Spleen (tissue), 11 donors: Measurements from ENCODE around the gene FAM174B. TPM values are rescaled to one million over a fixed set of nuclear protein-coding genes. Genes with fewer than 3 reads are reported as not detected.
A peak's percentile ranks its signal among the peaks of the same experiment; 100 is the strongest.

Experiments used
- DNase-seq: peaks from one replicate; pipeline ENCODE4 v3.0.0-alpha.2; 2020
- H3K27ac ChIP-seq, 8 donors: fragments of 200-600 bp; sonication (generic) in 7 of 8; 1 replicate in 4 of 8; 2 replicates in 4 of 8; pipeline versions ENCODE4 v1.5.0 to v1.8.0; 2016 to 2021; ENCODE audit warnings: inconsistent platforms in 4 of 8, mild to moderate bottlenecking in 4 of 8, moderate library complexity in 1 of 8
- H3K27me3 ChIP-seq, 7 donors: fragments of 200-600 bp; sonication (generic) in 6 of 7; replicated peaks in 1 of 7; 1 replicate in 4 of 7; 2 replicates in 3 of 7; pipeline versions ENCODE4 v1.5.0 to v1.8.0; 2016 to 2021; ENCODE audit warnings: inconsistent platforms in 3 of 7, mild to moderate bottlenecking in 1 of 7
- H3K36me3 ChIP-seq, 6 donors: fragments of 200-600 bp; sonication (generic) in 5 of 6; 1 replicate in 4 of 6; 2 replicates in 2 of 6; pipeline versions ENCODE4 v1.5.0 to v1.8.0; 2016 to 2021; ENCODE audit warnings: inconsistent platforms in 2 of 6
- H3K4me1 ChIP-seq, 6 donors: fragments of 200-600 bp; sonication (generic) in 5 of 6; 1 replicate in 3 of 6; 2 replicates in 3 of 6; pipeline versions ENCODE4 v1.5.0 to v1.8.0; 2016 to 2021; ENCODE audit warnings: inconsistent platforms in 3 of 6
- H3K4me3 ChIP-seq, 8 donors: fragments of 200-600 bp; sonication (generic) in 7 of 8; 1 replicate in 4 of 8; 2 replicates in 4 of 8; pipeline versions ENCODE4 v1.5.0 to v1.8.0; 2016 to 2021; ENCODE audit warnings: inconsistent platforms in 4 of 8, mild to moderate bottlenecking in 4 of 8, moderate library complexity in 2 of 8
- H3K9me3 ChIP-seq, 8 donors: fragments of 200-600 bp; sonication (generic) in 7 of 8; 1 replicate in 4 of 8; 2 replicates in 4 of 8; pipeline versions ENCODE4 v1.5.0 to v1.8.0; 2016 to 2021; ENCODE audit warnings: inconsistent platforms in 4 of 8
- CTCF ChIP-seq, 11 experiments: fragments of 200-600 bp in 7 of 11; fragments of 450-650 bp in 4 of 11; sonication (generic) in 4 of 11; IDR thresholded peaks in 8 of 11; conservative IDR thresholded peaks in 3 of 11; 1 replicate in 7 of 11; 2 replicates in 4 of 11; pipeline versions ENCODE4 v1.4.0 to v1.8.0; 2016 to 2021; ENCODE audit warnings: antibody characterized with exemption in 11 of 11, inconsistent platforms in 4 of 11, mild to moderate bottlenecking in 1 of 11
- POLR2A ChIP-seq, 3 donors: fragments of 450-650 bp; IDR thresholded peaks; one replicate each; pipeline ENCODE4 v1.5.1; 2017; ENCODE audit warnings: antibody characterized with exemption in 3 of 3, mild to moderate bottlenecking in 1 of 3
- POLR2AphosphoS5 ChIP-seq, 3 donors: sonication (generic); formaldehyde crosslinking; IDR thresholded peaks; one replicate each; pipeline ENCODE4 v1.5.1; 2017; ENCODE audit warnings: antibody characterized with exemption in 3 of 3
- WGBS, 5 donors: extraction: QIAGEN DNeasy Blood & Tissue Kit in 3 of 5; methylation state at CpG; one replicate each; pipeline versions ENCODE4 v1.1.5 to v1.1.7; 2013 to 2018; 5-methylcytosine and 5-hydroxymethylcytosine counted together
- intact Hi-C: fragments of 100-400 bp; cut with DNase I; formaldehyde crosslinking; loops from one replicate; pipeline ENCODE4 v1.15.0; 2023; ENCODE audit warnings: low total_unique reads
- polyA plus RNA-seq, 3 donors: library from polyadenylated mRNA; stranded (reverse); fragments of 200-250 nt; gene quantifications; one replicate each; pipeline ENCODE4 v1.2.1, GENCODE V29; 2013
- total RNA-seq, 7 donors: library from RNA; depleted of rRNA in 3 of 7; stranded (reverse); fragments of >200 nt in 3 of 7; fragmentation: NEBNext Ultra II Directional in 4 of 7; extraction: Animal tissue kit (Norgen Biotek cat#: 25700) in 4 of 7; gene quantifications; one replicate each; pipeline versions ENCODE4 v1.1.0 to v1.2.1, GENCODE V29; 2016 to 2021
- donor health status: healthy with polysubstance abuse.
- donor health status: DM: no; HTN: no; CAD: no; lungs with moderate emphysema.
- donor health status: DM: no; HTN: no; CAD: no.
- donor health status: Bipolar disorder and iron deficiency.
- donor health status: healthy.
- donor health status: DM: no; HTN: no; CAD: no.
- donor health status: DM: yes; HTN: yes; CAD: no.

The FAM174B gene
- total and polyA plus RNA-seq, 10 donors: 2.1 to 17.9 (median 8.8) TPM

GRCh38 chr15:92638291-92638708, 17.3 kb downstream of the FAM174B start:
- H3K4me1 ChIP-seq: no peaks in the 10 kb centered on the region
- peaks cover 0 to 14% (median 0%) of the 10 kb centered on the region in 7 donors for H3K27me3 ChIP-seq
- no peak overlapping the region for H3K27ac ChIP-seq
- intact Hi-C loops: no loop called here
- no peak overlapping the region for H3K4me3 ChIP-seq
- 52 to 71% (median 61%) methylated on average over 9 of the region's 9 CpGs for WGBS, 5 donors
- no peaks in the 10 kb centered on the region for H3K36me3 ChIP-seq
- peak; percentile 17 for DNase-seq
- TF ChIP-seq POLR2AphosphoS5 (IDR thresholded peaks at IDR 0.05): no peak
- TF ChIP-seq POLR2A (IDR thresholded peaks at IDR 0.05): no peak
- TF ChIP-seq CTCF (IDR thresholded peaks at IDR 0.05 in 8 of 11, conservative IDR thresholded peaks at IDR 0.05 in 3 of 11): no peak
- peaks cover 0 to 34% (median 14%) of the 10 kb centered on the region in 8 donors for H3K9me3 ChIP-seq

GRCh38 chr15:92637626-92638025, 17.9 kb downstream of the FAM174B start:
- no peak overlapping the region for H3K27ac ChIP-seq
- no peak overlapping the region for H3K4me3 ChIP-seq
- H3K4me1 ChIP-seq: no peaks in the 10 kb centered on the region
- H3K9me3 ChIP-seq: peaks cover 0 to 34% (median 14%) of the 10 kb centered on the region in 8 donors
- DNase-seq: peak; percentile 45
- 73 to 93% (median 90%) methylated on average over 4 to 7 of the region's 7 CpGs for WGBS, 5 donors
- peaks cover 0 to 14% (median 0%) of the 10 kb centered on the region in 7 donors for H3K27me3 ChIP-seq
- intact Hi-C loops: no loop called here
- no peaks in the 10 kb centered on the region for H3K36me3 ChIP-seq
- no peak for TF ChIP-seq POLR2A (IDR thresholded peaks at IDR 0.05)
- TF ChIP-seq POLR2AphosphoS5 (IDR thresholded peaks at IDR 0.05): no peak
- no peak for TF ChIP-seq CTCF (IDR thresholded peaks at IDR 0.05 in 8 of 11, conservative IDR thresholded peaks at IDR 0.05 in 3 of 11)

GRCh38 chr15:92636908-92637481, 18.6 kb downstream of the FAM174B start:
- H3K27ac ChIP-seq: no peak overlapping the region
- 84 to 91% (median 90%) methylated on average over 6 of the region's 6 CpGs for WGBS, 5 donors
- peaks cover 0 to 14% (median 0%) of the 10 kb centered on the region in 7 donors for H3K27me3 ChIP-seq
- H3K4me1 ChIP-seq: no peaks in the 10 kb centered on the region
- no peak overlapping the region for H3K4me3 ChIP-seq
- TF ChIP-seq CTCF (IDR thresholded peaks at IDR 0.05 in 8 of 11, conservative IDR thresholded peaks at IDR 0.05 in 3 of 11) (no peak), POLR2AphosphoS5 (IDR thresholded peaks at IDR 0.05) (no peak), POLR2A (IDR thresholded peaks at IDR 0.05) (no peak)
- H3K9me3 ChIP-seq: peaks cover 0 to 28% (median 13%) of the 10 kb centered on the region in 8 donors
- intact Hi-C loops: no loop called here
- DNase-seq: peak; percentile 56
- no peaks in the 10 kb centered on the region for H3K36me3 ChIP-seq

GRCh38 chr15:92636401-92636907, 19.1 kb downstream of the FAM174B start:
- no peak overlapping the region for H3K27ac ChIP-seq
- peaks cover 0 to 23% (median 12%) of the 10 kb centered on the region in 8 donors for H3K9me3 ChIP-seq
- H3K4me3 ChIP-seq: no peak overlapping the region

More at GRCh38 chr15:92636401-92636907, 19.1 kb downstream of the FAM174B start:
- peaks cover 0 to 14% (median 0%) of the 10 kb centered on the region in 7 donors for H3K27me3 ChIP-seq
- WGBS, 5 donors: 85 to 92% (median 89%) methylated on average over 12 of the region's 12 CpGs
- H3K4me1 ChIP-seq: no peaks in the 10 kb centered on the region
- peak; percentile 50 for DNase-seq
- no peaks in the 10 kb centered on the region for H3K36me3 ChIP-seq
- intact Hi-C loops: no loop called here
- TF ChIP-seq CTCF (IDR thresholded peaks at IDR 0.05 in 8 of 11, conservative IDR thresholded peaks at IDR 0.05 in 3 of 11) (no peak), POLR2AphosphoS5 (IDR thresholded peaks at IDR 0.05) (no peak), POLR2A (IDR thresholded peaks at IDR 0.05) (no peak)
